HT1080 (cell line): Measurements from ENCODE around the gene TTF1. TPM values are rescaled to one million over a fixed set of nuclear protein-coding genes. Genes with fewer than 3 reads are reported as not detected.

ENCODE experiments used
- DNase-seq: peaks from one replicate; pipeline ENCODE4 v3.0.0-alpha.2; 2015; ENCODE audit warnings: low read depth
- polyA plus RNA-seq, 2 experiments: library from polyadenylated mRNA; depleted of rRNA; stranded (reverse); fragments of >200 nt; gene quantifications; 2 replicates each; pipeline ENCODE4 v1.2.3, GENCODE V29; 2015
- total RNA-seq: library from RNA; depleted of rRNA; stranded (reverse); fragments of >200 nt; shearing (Covaris generic); gene quantifications from 2 replicates; pipeline ENCODE4 v1.2.3, GENCODE V29; 2014; rRNA removed

The TTF1 gene, protein sequence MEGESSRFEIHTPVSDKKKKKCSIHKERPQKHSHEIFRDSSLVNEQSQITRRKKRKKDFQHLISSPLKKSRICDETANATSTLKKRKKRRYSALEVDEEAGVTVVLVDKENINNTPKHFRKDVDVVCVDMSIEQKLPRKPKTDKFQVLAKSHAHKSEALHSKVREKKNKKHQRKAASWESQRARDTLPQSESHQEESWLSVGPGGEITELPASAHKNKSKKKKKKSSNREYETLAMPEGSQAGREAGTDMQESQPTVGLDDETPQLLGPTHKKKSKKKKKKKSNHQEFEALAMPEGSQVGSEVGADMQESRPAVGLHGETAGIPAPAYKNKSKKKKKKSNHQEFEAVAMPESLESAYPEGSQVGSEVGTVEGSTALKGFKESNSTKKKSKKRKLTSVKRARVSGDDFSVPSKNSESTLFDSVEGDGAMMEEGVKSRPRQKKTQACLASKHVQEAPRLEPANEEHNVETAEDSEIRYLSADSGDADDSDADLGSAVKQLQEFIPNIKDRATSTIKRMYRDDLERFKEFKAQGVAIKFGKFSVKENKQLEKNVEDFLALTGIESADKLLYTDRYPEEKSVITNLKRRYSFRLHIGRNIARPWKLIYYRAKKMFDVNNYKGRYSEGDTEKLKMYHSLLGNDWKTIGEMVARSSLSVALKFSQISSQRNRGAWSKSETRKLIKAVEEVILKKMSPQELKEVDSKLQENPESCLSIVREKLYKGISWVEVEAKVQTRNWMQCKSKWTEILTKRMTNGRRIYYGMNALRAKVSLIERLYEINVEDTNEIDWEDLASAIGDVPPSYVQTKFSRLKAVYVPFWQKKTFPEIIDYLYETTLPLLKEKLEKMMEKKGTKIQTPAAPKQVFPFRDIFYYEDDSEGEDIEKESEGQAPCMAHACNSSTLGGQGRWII
- total RNA-seq, result 18.1 and 20.4 TPM in 2 replicates
- 17.6 and 22.4 TPM in 2 replicates for polyA plus RNA-seq (2015; cell fraction: cytosol; rRNA removed)
- polyA plus RNA-seq (2015; cell fraction: nucleus; rRNA removed), result 23.1 and 25.8 TPM in 2 replicates

- peak; percentile 87 for DNase-seq
These were observed at the start of gene TTF1 for GRCh38 chr9:132406554-132407122. Gene TTF1, minus strand, starts transcription at chr9:132406840. Its CDS starts 4,019 bp downstream, at chr9:132402821.

GRCh38 chr9:132456241-132456640 lies 49.6 kb upstream of the TTF1 start:
- DNase-seq, result no peak

GRCh38 chr9:132451276-132451675 lies 44.6 kb upstream of the TTF1 start:
- no peak for DNase-seq

DNA sequence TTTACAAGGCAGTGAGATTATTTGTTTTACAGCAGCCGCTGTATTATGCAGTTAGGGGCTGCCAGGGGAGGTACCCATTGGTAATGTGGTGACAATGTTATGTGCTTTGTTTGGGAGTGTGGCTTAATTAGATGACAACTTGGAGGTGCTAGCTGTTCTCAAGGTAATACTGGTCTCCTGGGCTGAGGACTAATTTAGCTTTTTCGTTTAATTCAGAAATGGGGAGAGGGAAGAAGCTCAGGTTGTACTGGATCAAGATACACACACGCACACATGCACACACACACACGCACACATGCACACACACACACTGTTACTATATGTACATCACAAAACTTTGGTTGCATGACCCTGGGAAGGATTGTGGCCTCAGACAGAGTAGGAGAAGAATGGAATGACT lies 41.3 kb upstream of the TTF1 start:
- DNase-seq, result no peak

DNA sequence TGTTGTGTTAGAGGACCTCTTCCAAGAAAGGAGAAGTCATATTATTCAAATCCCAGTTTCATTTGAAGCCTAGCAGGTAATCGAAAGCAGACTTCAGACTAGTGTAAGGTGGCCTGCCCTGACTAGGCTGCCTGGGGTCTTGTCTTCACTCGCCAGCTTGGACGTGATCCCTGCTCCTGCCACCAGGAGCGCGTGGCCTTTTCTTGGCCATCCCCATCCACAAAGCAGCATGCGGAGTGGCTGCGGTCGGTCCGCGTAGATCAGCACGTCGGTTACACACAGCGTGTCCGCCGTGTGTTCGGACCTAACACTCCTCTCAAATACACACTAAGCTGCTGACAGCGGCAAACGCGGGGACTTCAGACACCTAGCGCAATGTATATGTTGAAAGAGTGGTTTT lies 40.7 kb upstream of the TTF1 start:
- no peak for DNase-seq

DNA sequence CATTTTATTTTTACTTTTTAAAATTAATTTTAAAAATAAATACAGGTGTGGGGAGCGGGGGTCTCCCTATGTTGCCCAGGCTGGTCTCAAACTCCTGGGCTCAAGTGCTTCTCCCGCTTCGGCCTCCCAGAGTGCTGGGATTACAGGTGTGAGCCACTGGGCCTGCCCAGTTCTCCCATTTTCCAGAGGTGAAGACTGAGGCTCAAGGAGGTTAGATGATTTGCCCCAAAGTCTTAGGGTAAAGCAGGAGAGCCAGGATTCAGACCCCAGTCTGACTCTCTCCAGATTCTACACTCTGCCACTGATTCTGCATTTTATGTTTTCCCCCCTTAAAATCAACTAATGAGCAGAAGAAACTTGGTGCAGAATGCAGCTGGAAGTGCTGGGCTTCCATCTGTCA lies 40.2 kb upstream of the TTF1 start:
- DNase-seq, result no peak

- DNase-seq, result no peak
These were observed 37.4 kb upstream of the TTF1 start for GRCh38 chr9:132443951-132444607.

GRCh38 chr9:132441404-132441803 lies 34.8 kb upstream of the TTF1 start:
- no peak for DNase-seq

DNA sequence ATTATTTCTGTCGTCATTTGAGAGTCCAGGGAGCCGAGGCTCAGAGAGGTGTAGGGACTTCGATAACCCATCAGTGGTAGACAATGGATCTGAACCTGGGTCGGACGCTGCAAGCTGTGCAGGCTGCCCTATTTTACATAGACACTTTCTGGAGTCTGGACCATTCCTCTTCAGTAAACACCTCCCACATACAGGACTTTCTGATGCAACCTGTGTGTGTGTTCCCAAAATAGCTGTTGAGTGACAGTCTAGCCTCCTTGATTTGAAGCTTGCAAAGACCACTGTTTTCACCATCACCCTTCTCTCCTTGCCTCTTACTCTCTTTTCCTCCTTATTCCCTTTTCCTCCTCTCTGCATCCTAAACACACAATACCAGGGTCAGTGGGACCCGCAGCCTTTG lies 34.1 kb upstream of the TTF1 start:
- no peak for DNase-seq

- no peak for DNase-seq
These were observed 32.5 kb upstream of the TTF1 start for GRCh38 chr9:132439153-132439552.

GRCh38 chr9:132434881-132435280 lies 28.2 kb upstream of the TTF1 start:
- no peak for DNase-seq

DNA sequence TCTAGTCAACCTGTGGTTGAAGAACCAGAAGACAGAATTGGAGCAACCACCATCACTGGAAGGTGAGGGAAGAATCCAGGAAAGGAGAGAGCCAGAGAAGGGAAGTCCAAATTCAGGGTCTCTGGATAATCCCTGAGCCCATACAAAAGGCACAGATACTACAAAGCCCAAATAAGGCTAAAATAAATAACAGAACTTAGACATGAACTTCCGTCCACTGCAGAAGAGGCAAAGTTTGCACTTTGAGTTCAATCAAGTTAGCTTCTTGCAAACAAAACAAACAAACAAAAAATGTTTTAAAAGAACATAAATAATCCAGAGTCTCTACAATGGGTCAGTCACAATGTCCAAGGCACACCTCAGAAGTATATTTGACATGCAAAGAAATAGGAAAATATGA lies 24.4 kb upstream of the TTF1 start:
- DNase-seq, result no peak

DNA sequence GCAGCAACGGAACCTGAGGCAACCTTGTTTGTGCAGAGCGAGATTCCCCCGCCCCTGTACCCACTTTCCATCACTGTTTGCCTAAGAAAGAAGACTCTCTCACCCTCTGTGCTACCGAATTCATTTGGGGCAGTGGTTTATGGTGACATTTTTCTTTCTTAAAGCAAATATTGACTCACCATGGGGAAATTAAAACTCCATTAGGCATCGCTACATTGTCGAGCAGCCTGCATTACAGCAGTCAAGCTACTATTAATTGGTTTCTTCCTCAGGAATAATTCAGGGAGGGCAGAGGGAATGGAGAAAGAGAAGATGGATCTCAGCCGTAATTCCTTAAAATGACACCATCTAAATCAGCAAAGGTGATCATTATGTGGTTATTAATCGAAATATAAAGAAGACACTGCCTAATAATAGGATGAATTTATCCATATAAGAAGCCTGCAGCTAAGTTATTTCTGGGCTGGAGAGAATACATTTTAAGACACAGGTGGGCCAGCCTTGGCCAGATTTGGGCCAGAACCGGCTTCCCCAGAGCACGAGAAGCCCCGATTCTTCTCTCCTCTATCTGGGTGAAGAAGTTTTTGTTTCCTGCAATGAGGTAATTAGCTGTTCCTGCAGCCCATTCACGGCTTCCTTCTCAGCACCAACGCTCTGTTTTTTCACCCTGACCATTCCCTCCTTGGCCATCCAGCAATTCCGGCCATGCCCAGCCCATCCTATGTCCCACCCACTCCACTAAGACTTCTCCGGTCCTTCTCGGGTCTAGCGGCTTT lies 20.2 kb upstream of the TTF1 start:
- no peak for DNase-seq

DNA sequence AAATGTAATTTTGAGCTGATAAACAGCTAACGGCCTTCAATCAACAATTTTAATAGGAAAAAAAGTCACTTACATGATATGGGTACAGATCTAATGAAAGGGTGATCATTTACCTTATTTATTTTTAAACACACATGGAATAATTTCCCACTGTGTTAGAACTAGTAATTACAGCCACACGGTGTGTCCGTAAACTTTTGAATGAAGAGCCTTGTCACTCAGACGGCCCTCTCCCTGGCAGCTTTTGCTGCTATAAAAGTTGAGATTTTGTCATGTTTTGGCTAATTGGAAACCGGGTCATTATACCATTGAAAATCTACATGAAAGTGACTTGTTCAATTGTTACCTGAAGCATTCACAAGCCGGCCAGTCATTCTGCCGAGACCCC lies 19.0 kb upstream of the TTF1 start:
- no peak for DNase-seq

DNA sequence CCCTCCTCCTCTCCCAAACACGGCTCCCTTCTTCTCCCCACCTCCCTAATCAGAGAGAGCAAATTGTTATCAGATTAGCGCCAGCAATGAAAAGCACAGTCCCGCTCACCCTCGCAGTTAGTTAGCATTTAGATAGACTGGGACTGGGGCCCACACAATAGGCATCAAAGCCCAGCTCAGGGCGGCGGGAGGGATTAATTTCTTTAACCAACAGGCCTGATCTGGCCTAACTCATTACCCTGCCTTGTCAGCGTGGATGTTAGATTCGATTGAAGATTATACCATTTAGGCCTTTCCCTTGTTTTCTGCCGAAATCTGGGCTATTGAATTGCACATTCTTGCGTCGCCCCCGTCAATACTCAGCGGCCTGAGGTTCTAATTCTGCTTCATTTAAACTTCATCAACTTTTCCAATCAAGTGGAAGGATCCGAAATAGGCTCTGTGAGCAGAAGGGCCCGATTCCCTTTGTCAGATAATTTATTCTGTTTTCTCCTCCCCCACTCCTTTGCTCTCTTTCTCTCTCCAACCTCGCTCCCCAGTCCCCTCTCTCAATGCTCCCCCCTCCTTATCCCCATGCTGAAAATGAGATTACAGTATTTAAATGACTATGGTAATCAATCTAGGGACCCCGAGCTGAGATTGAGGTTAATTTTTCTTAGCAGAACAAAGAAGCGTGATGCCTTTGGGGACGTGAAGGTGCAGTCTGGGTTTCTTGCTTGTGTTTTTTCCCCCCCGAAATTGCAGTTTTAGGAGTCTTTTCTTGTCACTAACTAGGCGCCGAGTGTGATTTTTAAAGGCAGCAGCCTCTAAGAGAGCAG lies 18.4 kb upstream of the TTF1 start:
- no peak for DNase-seq

DNA sequence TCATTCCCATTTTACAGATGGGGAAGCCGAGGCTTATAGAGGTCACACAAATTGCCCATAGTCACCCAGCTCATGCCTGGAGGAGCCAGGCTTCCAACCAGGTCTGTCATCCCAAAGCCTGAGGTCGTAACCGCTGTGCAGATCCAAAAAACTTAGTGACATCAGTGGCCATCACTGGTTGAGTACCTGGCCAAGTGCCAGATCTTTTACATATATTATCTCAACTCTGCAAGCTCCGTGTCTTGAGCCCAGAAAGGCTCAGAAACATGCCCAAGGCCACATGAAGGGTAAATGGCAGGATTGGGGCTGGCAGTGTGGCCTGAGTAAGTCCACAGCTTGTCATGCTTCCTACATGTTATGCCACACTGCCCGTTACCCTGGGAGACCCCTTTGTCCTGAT lies 16.9 kb upstream of the TTF1 start:
- no peak for DNase-seq

GRCh38 chr9:132422574-132422973 lies 15.9 kb upstream of the TTF1 start:
- DNase-seq, result no peak

DNA sequence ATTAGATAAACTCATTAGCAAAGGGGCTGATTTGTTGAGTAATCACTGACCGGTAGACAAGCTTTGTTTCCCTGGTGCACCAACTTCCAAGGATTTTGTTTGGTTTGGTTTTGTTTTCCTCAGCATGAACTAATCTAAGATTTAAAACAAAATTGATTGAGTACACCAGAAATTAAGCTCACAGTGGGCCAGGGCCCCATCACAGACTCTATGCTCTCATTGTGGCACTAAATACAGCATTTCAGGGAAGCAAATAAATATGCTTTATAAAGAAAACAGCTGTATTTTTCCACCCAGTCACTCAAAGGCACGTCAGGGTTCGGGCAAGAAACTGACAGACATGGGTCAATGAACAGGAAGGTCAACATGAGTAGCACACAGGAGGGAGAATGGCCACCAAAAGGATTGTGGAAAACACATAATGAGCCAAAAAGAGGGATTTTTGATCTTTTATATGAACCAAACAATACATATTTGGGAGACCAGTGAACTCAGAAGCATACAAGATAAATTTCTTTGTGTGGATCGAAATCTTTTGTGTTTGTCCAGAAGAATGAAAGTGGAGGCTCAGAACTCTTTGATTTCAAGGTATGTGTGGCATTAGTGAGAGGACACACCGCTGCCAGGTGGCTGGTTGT lies 12.2 kb upstream of the TTF1 start:
- no peak for DNase-seq

- no peak for DNase-seq
These were observed 8.5 kb upstream of the TTF1 start for GRCh38 chr9:132415181-132415580.
